ENCODE results near the gene TRAPPC3.

DNA sequence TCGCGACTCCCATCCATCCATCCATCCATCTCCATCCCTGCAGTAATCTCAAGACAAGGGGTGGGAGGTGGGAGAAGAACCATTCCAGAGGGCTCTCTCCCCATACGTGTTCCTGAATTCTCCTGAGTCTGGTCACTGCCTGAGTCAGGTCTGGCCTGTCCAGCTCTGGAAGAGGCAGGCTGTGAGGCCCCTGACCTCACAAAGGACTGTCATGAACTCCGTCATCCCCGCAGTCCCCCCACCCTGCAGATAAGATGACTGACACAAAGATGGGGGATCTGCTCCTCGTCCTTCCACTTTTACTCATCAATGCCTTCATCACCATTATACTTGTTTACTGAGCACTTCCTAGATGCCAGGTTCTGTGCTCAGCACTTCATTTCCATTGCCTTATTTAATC is 5.0 kb upstream of the TRAPPC3 start:
- TF ChIP-seq GATA2 (IDR thresholded peaks at IDR 0.05; ENCODE audit: low read depth, low read length): no peak
- TF ChIP-seq GATA3 (IDR thresholded peaks at IDR 0.05; ENCODE audit: low read depth, low read length): no peak
